AG08395 (cell line): ENCODE results near the gene GMNN.
"Not testable (repeated sequence)": the region's sequence is repeated elsewhere in the genome, so short reads cannot be mapped to it uniquely, and the experiment has no call there.

Experiments
- DNase-seq: peaks from one replicate; pipeline ENCODE4 v3.0.0; 2012; ENCODE audit warnings: mixed read lengths, low spot score

The GMNN gene

GRCh38 chr6:24761851-24762250, 12.9 kb upstream of the GMNN start:
- DNase-seq, result no peak

- no peak for DNase-seq
Observed at GRCh38 chr6:24763578-24763977, 11.2 kb upstream of the GMNN start.

- not testable (repeated sequence) for DNase-seq
Observed at GRCh38 chr6:24764833-24765828, 9.6 kb upstream of the GMNN start.

GRCh38 chr6:24765968-24766367, 8.8 kb upstream of the GMNN start:
- not testable (repeated sequence) for DNase-seq

- DNase-seq, result peak; percentile 50
Observed at GRCh38 chr6:24766680-24767462, 7.9 kb upstream of the GMNN start.

GRCh38 chr6:24768361-24768760, 6.4 kb upstream of the GMNN start:
- DNase-seq, result peak; percentile 52

GRCh38 chr6:24775520-24776058, 852 bp downstream of the GMNN start:
- DNase-seq, result peak; percentile 34

- DNase-seq, result no peak
Observed at GRCh38 chr6:24777227-24777626, 2.5 kb downstream of the GMNN start.

- no peak for DNase-seq
Observed at GRCh38 chr6:24778121-24778520, 3.4 kb downstream of the GMNN start.

GRCh38 chr6:24778878-24779277, 4.1 kb downstream of the GMNN start:
- no peak for DNase-seq

GRCh38 chr6:24779416-24780016, 4.8 kb downstream of the GMNN start:
- no peak for DNase-seq

- DNase-seq, result no peak
Observed at GRCh38 chr6:24780206-24780605, 5.5 kb downstream of the GMNN start.

- DNase-seq, result no peak
Observed at GRCh38 chr6:24788031-24788665, 13.4 kb downstream of the GMNN start.

- no peak for DNase-seq
Observed at GRCh38 chr6:24795106-24795505, 20.4 kb downstream of the GMNN start.

GRCh38 chr6:24796616-24797290, 22.0 kb downstream of the GMNN start:
- DNase-seq, result no peak

- DNase-seq, result no peak
Observed at GRCh38 chr6:24797596-24798216, 23.0 kb downstream of the GMNN start.

- no peak for DNase-seq
Observed at GRCh38 chr6:24798740-24799540, 24.2 kb downstream of the GMNN start, which contains the start of gene ARMH2. TSS of gene ARMH2 (minus strand) at chr6:24798917. CDS start at chr6:24798857, 60 bp downstream.

- no peak for DNase-seq
Observed at GRCh38 chr6:24799541-24799915, 24.8 kb downstream of the GMNN start.

- DNase-seq, result peak; percentile 20
Observed at GRCh38 chr6:24802271-24803059, 27.7 kb downstream of the GMNN start.
